H9 (cell line): ENCODE data around the gene LCNL1. TPM values are rescaled to one million over a fixed set of nuclear protein-coding genes. Genes with fewer than 3 reads are reported as not detected.

Experiments
- DNase-seq: peaks from one replicate; pipeline ENCODE4 v3.0.0-alpha.2; 2017
- H2AFZ ChIP-seq: one replicate; pipeline ENCODE4 v1.6.1; 2013; ENCODE audit warnings: mild to moderate bottlenecking, low read length, control low read depth, moderate library complexity
- H2AK5ac ChIP-seq: 2 replicates; pipeline ENCODE4 v1.6.1; 2013; ENCODE audit warnings: low read length, control low read depth, mixed read lengths; ENCODE audit not compliant: insufficient read length
- H2BK120ac ChIP-seq: one replicate; pipeline ENCODE4 v1.6.1; 2013; ENCODE audit warnings: low read depth, mild to moderate bottlenecking, low read length, control low read depth, inconsistent platforms; ENCODE audit not compliant: poor library complexity, severe bottlenecking
- H2BK12ac ChIP-seq: 2 replicates; pipeline ENCODE4 v1.6.1; 2013; ENCODE audit warnings: low read length, control low read depth, mixed read lengths, low read depth; ENCODE audit not compliant: insufficient read length
- H2BK15ac ChIP-seq: 2 replicates; pipeline ENCODE4 v1.6.1; 2013; ENCODE audit warnings: low read depth, low read length, control low read depth
- H2BK20ac ChIP-seq: one replicate; pipeline ENCODE4 v1.6.1; 2013; ENCODE audit warnings: low read depth, mild to moderate bottlenecking, low read length, control low read depth, inconsistent platforms; ENCODE audit not compliant: poor library complexity, severe bottlenecking
- H2BK5ac ChIP-seq: 2 replicates; pipeline ENCODE4 v1.6.1; 2013; ENCODE audit warnings: low read length, control low read depth, mixed read lengths; ENCODE audit not compliant: insufficient read length
- H3K14ac ChIP-seq: 2 replicates; pipeline ENCODE4 v1.6.1; 2013; ENCODE audit warnings: low read length, control low read depth; ENCODE audit not compliant: insufficient read depth
- H3K18ac ChIP-seq: 2 replicates; pipeline ENCODE4 v1.6.1; 2013; ENCODE audit warnings: low read depth, mild to moderate bottlenecking, mixed read lengths, low read length, control low read depth; ENCODE audit not compliant: insufficient read length
- H3K23ac ChIP-seq: 2 replicates; pipeline ENCODE4 v1.6.1; 2013; ENCODE audit warnings: low read length, control low read depth, mixed read lengths, low read depth; ENCODE audit not compliant: insufficient read length
- H3K23me2 ChIP-seq: 2 replicates; pipeline ENCODE4 v1.6.1; 2013; ENCODE audit warnings: low read depth, mild to moderate bottlenecking, mixed read lengths, low read length, control low read depth; ENCODE audit not compliant: insufficient read length, poor library complexity, severe bottlenecking
- H3K27ac ChIP-seq: 2 replicates; pipeline ENCODE4 v1.5.1; 2013; ENCODE audit warnings: low read length, control low read depth, mixed read lengths, low read depth; ENCODE audit not compliant: insufficient read length
- H3K27me3 ChIP-seq: 2 replicates; pipeline ENCODE4 v1.6.1; 2013; ENCODE audit warnings: low read length, control low read depth, inconsistent platforms; ENCODE audit not compliant: insufficient read depth
- H3K4ac ChIP-seq: 2 replicates; pipeline ENCODE4 v1.6.1; 2013; ENCODE audit warnings: low read depth, mild to moderate bottlenecking, control low read depth, inconsistent platforms, low read length, moderate library complexity
- H3K4me1 ChIP-seq: 2 replicates; pipeline ENCODE4 v1.6.1; 2013; ENCODE audit warnings: low read length, control low read depth, inconsistent platforms; ENCODE audit not compliant: insufficient read depth
- H3K4me2 ChIP-seq: 2 replicates; pipeline ENCODE4 v1.6.1; 2013; ENCODE audit warnings: low read length, control low read depth, mixed read lengths; ENCODE audit not compliant: insufficient read length, insufficient read depth
- H3K56ac ChIP-seq: 2 replicates; pipeline ENCODE4 v1.6.1; 2013; ENCODE audit warnings: low read depth, mild to moderate bottlenecking, mixed read lengths, low read length, control low read depth; ENCODE audit not compliant: insufficient read length
- H3K79me1 ChIP-seq: 2 replicates; pipeline ENCODE4 v1.6.1; 2013; ENCODE audit warnings: low read depth, mild to moderate bottlenecking, moderate library complexity, low read length, control low read depth, inconsistent platforms; ENCODE audit not compliant: insufficient read depth, poor library complexity, severe bottlenecking
- H3K79me2 ChIP-seq: 2 replicates; pipeline ENCODE4 v1.6.1; 2013; ENCODE audit warnings: low read length, control low read depth, inconsistent platforms; ENCODE audit not compliant: insufficient read depth
- H3K9ac ChIP-seq: 2 replicates; pipeline ENCODE4 v1.6.1; 2013; ENCODE audit warnings: low read length, control low read depth, mixed read lengths; ENCODE audit not compliant: insufficient read length; ENCODE audit errors: extremely low read depth
- H3K9me3 ChIP-seq: one replicate; pipeline ENCODE4 v1.6.1; 2013; ENCODE audit warnings: low read depth, low read length, inconsistent platforms; ENCODE audit not compliant: control insufficient read depth
- H3T11ph ChIP-seq: one replicate; pipeline ENCODE4 v1.6.1; 2013; ENCODE audit warnings: mild to moderate bottlenecking, low read length, control low read depth, inconsistent platforms
- H4K20me1 ChIP-seq: one replicate; pipeline ENCODE4 v1.6.1; 2013; ENCODE audit not compliant: control insufficient read depth, insufficient read length, insufficient read depth
- H4K5ac ChIP-seq: 2 replicates; pipeline ENCODE4 v1.6.1; 2013; ENCODE audit warnings: low read depth, mild to moderate bottlenecking, mixed read lengths, low read length, control low read depth; ENCODE audit not compliant: insufficient read length
- H4K8ac ChIP-seq: replicated peaks from 2 replicates; pipeline ENCODE4 v1.6.1; 2013; ENCODE audit warnings: low read length, control low read depth, mixed read lengths, low read depth; ENCODE audit not compliant: insufficient read length
- H4K91ac ChIP-seq: 2 replicates; pipeline ENCODE4 v1.6.1; 2013; ENCODE audit warnings: low read depth, mild to moderate bottlenecking, moderate library complexity, mixed read lengths, low read length, control low read depth; ENCODE audit not compliant: insufficient read length
- H3K27ac Mint-ChIP-seq, 3 experiments: 2 replicates in 2 of 3; 3 replicates in 1 of 3; pipeline ENCODE4 v1.8.0; 2020 to 2021; ENCODE audit warnings: mixed read lengths in 3 of 3, mild to moderate bottlenecking in 1 of 3, moderate library complexity in 1 of 3
- H3K27me3 Mint-ChIP-seq: 2 replicates; pipeline ENCODE4 v1.8.0; 2021; ENCODE audit warnings: low read depth, mild to moderate bottlenecking, moderate library complexity, mixed read lengths
- H3K36me3 Mint-ChIP-seq, 3 experiments: 2 replicates in 2 of 3; 3 replicates in 1 of 3; pipeline ENCODE4 v1.8.0; 2020 to 2021; ENCODE audit warnings: low read depth in 3 of 3, mixed read lengths in 3 of 3; ENCODE audit not compliant: insufficient read depth in 1 of 3
- H3K4me1 Mint-ChIP-seq, 2 experiments: 2 replicates each; pipeline ENCODE4 v1.8.0; 2020; ENCODE audit warnings: mixed read lengths in 2 of 2
- H3K4me3 Mint-ChIP-seq, 2 experiments: 2 replicates in 1 of 2; 3 replicates in 1 of 2; pipeline ENCODE4 v1.8.0; 2020 to 2021; ENCODE audit warnings: mild to moderate bottlenecking in 2 of 2, mixed read lengths in 2 of 2, moderate library complexity in 1 of 2
- H3K9me3 Mint-ChIP-seq, 2 experiments: 2 replicates in 1 of 2; 3 replicates in 1 of 2; pipeline ENCODE4 v1.8.0; 2020; ENCODE audit warnings: mild to moderate bottlenecking in 2 of 2, mixed read lengths in 2 of 2, moderate library complexity in 1 of 2
- WGBS: extraction: QIAGEN DNeasy Blood & Tissue Kit; methylation state at CpG from one replicate; pipeline ENCODE4 v1.1.7; 2013; ENCODE audit warnings: missing lambda C conversion rate, low lambda C conversion rate, mixed read lengths; ENCODE audit not compliant: insufficient read length; ENCODE audit errors: extremely low coverage; 5-methylcytosine and 5-hydroxymethylcytosine counted together
- total RNA-seq: library from RNA; stranded (reverse); gene quantifications from 2 replicates; pipeline ENCODE4 v1.2.1, GENCODE V29; 2021
- TF ChIP-seq, protein P1 (sequence below): fragments of 200-600 bp; sonication (generic); conservative IDR thresholded peaks from 3 replicates; pipeline ENCODE4 v1.8.0; 2021; ENCODE audit warnings: antibody characterized with exemption, mild to moderate bottlenecking

The LCNL1 gene
- total RNA-seq, 1 experiment from 2014 or later = 0.20 TPM

DNA sequence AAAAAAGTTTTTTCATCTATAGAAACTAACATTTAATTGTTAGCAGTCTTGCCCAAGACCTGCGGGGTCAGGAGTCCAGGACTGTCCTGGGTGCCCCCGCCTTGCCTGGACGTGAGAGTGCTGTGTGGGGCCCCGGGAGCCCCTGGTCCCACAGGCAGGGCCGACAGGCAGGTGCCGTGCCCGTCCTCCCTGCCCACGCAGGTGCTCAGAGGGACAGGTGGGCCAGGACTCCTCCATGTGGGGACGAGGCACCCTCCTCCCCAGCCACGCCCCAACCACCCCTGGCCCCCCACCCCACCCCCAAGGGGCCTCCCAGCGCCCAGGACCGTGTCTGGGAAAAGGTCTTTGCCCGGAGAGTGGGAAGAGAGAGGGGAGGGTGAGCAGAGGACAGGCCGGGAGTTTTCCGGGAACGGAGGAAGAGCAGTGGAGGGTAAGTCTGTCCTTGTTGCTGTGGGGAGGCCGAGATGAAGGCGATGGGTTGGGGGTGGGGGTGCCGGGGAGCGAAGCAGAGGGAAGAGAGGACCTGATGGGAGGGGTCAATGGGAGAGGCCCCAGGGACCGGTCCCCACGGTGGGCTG is 33.5 kb upstream of the LCNL1 start:
- no peak overlapping the region for H3K56ac ChIP-seq
- no peaks in the 10 kb centered on the region for H3K27me3 Mint-ChIP-seq
- H3K4me1 ChIP-seq = no peaks in the 10 kb centered on the region
- no peak overlapping the region for H2AFZ ChIP-seq
- H3K4ac ChIP-seq = no peak overlapping the region
- H2AK5ac ChIP-seq = no peak overlapping the region
- no peak overlapping the region for H3K27ac Mint-ChIP-seq
- H3K9me3 Mint-ChIP-seq = no peaks in the 10 kb centered on the region
- no peak overlapping the region for H2BK15ac ChIP-seq
- H4K8ac ChIP-seq = no peak overlapping the region
- DNase-seq = no peak
- no peaks in the 10 kb centered on the region for H3K36me3 Mint-ChIP-seq
- no peak overlapping the region for H2BK5ac ChIP-seq
- no peaks in the 10 kb centered on the region for H4K20me1 ChIP-seq
- no peak overlapping the region; the same call in 1 of the 2 replicates for H3K14ac ChIP-seq
- no peak overlapping the region for H3K27ac ChIP-seq
- H3K9ac ChIP-seq = no peak overlapping the region
- no peak overlapping the region for H3K18ac ChIP-seq
- no peak overlapping the region for H3T11ph ChIP-seq
- peak overlapping the region; percentile 74 to 87 for H3K4me3 Mint-ChIP-seq
- H3K27me3 ChIP-seq = no peaks in the 10 kb centered on the region
- H2BK120ac ChIP-seq = no peak overlapping the region
- WGBS = no CpG with 5 or more reads among the region's 22 CpGs
- no peak overlapping the region for H3K23ac ChIP-seq
- no peak overlapping the region for H2BK20ac ChIP-seq
- no peak overlapping the region for H4K5ac ChIP-seq
- no peaks in the 10 kb centered on the region for H3K79me1 ChIP-seq
- H4K91ac ChIP-seq = no peak overlapping the region
- TF ChIP-seq, protein P1, sequence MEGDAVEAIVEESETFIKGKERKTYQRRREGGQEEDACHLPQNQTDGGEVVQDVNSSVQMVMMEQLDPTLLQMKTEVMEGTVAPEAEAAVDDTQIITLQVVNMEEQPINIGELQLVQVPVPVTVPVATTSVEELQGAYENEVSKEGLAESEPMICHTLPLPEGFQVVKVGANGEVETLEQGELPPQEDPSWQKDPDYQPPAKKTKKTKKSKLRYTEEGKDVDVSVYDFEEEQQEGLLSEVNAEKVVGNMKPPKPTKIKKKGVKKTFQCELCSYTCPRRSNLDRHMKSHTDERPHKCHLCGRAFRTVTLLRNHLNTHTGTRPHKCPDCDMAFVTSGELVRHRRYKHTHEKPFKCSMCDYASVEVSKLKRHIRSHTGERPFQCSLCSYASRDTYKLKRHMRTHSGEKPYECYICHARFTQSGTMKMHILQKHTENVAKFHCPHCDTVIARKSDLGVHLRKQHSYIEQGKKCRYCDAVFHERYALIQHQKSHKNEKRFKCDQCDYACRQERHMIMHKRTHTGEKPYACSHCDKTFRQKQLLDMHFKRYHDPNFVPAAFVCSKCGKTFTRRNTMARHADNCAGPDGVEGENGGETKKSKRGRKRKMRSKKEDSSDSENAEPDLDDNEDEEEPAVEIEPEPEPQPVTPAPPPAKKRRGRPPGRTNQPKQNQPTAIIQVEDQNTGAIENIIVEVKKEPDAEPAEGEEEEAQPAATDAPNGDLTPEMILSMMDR = no peak
- no peaks in the 10 kb centered on the region for H3K9me3 ChIP-seq
- no peaks in the 10 kb centered on the region for H3K79me2 ChIP-seq
- H3K4me2 ChIP-seq = peak overlapping the region; percentile 55
- peaks cover 10 to 18% of the 10 kb centered on the region in 2 experiments for H3K4me1 Mint-ChIP-seq
- peaks cover 5% of the 10 kb centered on the region for H3K23me2 ChIP-seq
- no peak overlapping the region for H2BK12ac ChIP-seq
